ENCODE measurements around the gene ARSJ.
A peak's percentile ranks its signal among the peaks of the same experiment; 100 is the strongest.
"Not testable (repeated sequence)": the region's sequence is repeated elsewhere in the genome, so short reads cannot be mapped to it uniquely, and the experiment has no call there.

Gene ARSJ

DNA sequence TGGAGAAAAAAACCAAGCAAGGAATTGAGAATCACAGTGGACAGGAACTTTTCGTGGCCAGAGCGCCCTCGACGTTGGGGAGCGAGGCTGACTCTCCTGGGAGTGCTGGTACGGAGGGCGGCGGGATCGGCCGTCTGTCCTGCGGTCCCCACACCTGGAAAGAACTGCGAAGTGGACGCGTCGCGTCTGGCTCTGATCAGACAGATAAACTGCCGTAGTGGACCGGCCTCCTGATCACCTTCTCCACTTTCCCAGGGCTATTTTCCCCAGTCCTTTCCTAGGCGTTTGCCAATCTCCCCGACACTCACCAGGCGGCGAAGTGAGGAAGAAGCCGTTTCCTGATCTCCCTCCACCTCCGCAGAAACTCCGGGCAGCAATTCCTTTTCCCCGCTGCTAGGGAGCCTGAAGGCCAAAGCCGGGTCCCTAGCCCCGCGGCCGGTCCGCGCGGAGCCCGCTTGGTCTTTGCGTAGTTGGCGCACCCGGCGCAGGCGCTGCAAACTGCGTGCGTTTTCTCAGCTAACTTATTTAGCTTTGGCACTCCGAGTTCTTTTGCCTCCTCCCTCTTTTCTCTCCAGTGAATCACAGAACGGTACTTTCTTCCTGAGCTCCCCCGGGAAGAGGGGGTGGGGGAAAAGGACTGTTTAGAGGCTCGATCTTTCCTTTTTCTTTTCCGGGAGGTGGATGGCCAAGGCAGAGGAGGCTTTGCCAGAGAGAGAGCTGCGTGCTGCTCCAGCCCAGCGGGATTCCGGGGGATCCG, at the start of gene ARSJ:
Gene ARSJ, minus strand, starts transcription at position 500 of the 757 bp plus-strand sequence. CDS start 813 bp downstream, outside the sequence.
- peak; percentile 87 for DNase-seq

DNA sequence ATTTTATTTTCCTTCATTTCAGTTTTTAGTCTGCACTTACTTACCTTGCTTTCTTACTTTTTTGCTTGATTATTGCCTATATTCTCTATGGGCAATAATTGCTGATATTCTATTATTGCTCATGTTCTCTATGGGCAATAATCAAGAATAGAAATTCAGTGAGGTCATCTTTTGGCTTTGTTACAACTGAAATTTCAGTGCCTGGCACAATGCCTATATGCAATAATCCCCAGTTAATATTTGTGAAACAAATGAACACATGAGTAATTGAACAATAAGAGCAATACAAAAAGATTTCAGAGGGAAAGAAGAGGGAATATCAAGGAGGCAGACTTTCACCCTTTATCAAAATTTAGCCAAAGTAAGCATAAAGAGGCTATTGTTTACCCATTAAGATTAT, 48.6 kb upstream of the ARSJ start:
- peak; percentile 41 for DNase-seq

DNA sequence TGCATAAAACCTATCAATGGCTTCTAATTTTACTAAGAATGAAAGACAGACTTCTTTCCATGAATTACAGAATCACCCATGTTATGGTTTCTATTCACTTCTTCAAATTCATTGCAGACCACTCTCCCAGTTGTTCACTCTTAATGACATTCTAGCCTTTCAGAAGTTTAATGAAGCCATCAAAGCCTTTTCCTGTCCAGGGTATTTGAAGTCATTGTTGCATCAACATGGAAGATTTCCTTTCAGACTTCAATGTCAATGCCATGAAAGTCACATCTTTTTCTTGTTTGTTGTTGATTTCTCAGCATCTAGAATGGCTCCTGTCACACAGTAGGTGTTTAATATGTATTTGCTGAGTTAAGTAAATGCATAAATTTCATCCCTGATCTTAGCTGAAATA, 48.1 kb upstream of the ARSJ start:
- DNase-seq: no peak

DNA sequence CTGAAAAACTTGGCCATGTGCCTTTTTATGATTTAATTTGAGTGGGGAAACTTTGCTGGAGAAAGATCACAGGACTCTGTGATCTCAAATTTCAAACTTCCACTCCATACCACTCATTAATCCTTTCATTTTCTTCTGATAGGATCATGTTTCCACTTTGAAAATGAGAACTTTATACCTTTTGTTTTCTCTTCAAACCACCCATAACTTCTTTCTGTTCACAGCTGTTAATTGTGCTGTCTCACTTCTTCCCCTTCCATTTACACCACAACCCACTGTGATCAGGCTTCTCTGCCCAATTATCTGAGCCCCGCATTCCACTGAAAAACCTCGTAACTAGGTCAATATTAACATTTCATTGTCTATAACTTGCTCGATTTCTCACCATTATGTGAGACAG, 47.0 kb upstream of the ARSJ start:
- DNase-seq: no peak

DNA sequence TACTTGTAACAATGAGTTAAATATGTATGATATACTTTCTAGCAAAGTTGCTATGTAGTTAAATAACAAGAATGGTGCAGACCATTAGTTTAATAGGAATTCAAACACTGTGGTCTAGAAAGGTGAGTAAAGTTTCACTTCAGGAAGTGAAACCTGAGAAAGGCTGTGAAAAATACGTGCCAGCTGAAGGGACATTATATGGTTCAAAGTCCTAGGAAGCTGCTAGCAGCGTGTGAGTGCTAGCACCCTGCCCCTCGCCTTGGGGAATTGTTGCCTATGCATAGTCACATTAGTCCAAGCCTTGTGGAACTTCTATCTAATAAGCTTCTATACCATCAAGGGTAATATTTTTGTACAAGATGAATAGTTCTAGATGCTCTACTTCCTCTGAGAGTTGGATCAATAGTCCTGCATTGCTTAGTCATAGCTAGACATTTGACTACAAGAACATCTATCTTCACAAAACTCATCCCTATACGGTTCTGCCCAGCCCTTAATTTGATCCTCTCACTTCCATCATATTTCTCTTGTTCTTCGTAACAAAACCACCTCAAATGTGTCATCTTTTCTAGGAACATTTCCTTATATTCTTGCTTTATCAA, 45.8 kb upstream of the ARSJ start:
- no peak for DNase-seq

DNA sequence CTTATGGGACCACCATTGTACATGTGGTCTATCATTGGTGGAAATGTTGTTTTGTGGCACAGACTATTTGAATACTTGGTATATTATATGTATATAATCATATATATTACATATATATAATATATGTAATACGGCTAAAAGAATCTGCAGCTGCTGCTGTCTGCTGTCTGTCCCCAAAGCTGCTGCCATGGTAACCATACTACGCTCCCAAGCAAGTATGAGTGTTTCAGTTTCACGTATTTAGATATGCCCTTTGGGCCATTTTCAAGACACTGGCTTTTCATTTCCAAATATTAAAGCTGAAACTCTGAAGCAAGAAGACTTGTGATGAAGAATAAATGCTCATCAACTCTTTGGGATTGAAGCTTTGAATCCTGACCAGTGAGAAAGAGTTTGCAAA, 42.0 kb upstream of the ARSJ start:
- DNase-seq: no peak

DNA sequence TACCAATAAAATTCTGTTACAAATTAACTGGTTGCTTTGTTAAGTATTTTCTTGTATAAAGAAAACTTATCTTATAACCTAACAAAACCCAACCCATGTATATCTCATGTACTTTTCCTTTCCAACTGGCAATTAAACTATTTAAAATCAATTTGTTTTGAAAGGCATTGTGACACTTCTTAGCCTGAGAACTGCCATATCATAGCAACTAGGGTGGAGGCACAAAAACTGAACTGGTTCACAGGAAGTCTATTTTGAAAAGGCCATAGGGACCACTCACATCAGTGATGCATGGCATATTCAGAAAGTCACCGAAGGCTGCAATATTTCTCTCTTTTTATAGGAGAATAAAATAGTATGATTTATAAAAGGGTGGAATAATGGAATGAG, 40.5 kb upstream of the ARSJ start:
- no peak for DNase-seq

DNA sequence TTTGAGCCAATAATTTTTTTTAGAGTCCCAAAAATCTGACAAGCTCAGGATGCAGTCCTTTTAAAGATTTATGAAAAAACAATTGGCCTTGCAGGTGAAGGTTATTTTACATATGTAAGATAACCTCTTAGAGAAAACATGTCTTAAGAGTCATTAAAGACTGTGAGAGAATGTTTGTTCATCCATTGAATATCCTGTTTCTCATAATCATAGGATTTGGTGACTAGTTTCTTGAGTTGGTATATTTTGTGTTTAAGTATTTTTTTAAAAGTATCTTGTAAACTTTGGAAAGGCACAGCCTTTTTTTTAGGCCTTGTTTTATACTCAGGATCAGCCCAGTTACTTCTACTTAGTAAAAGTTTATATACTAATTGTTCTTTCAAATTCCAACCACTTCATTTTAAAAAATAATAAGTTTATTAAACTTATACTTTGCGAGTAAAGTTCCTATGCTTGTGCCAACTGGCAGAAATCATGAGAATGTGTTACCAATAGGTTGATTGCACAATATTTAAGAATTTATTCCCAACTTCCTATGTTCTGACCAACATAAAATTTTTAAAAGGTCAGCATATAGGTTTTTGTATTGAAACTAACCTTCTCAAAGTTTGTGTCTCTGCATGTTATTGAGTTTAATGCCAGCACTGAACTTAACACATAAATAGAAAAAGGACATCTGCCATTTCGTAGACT, 40.0 kb upstream of the ARSJ start:
- peak; percentile 41 for DNase-seq

DNA sequence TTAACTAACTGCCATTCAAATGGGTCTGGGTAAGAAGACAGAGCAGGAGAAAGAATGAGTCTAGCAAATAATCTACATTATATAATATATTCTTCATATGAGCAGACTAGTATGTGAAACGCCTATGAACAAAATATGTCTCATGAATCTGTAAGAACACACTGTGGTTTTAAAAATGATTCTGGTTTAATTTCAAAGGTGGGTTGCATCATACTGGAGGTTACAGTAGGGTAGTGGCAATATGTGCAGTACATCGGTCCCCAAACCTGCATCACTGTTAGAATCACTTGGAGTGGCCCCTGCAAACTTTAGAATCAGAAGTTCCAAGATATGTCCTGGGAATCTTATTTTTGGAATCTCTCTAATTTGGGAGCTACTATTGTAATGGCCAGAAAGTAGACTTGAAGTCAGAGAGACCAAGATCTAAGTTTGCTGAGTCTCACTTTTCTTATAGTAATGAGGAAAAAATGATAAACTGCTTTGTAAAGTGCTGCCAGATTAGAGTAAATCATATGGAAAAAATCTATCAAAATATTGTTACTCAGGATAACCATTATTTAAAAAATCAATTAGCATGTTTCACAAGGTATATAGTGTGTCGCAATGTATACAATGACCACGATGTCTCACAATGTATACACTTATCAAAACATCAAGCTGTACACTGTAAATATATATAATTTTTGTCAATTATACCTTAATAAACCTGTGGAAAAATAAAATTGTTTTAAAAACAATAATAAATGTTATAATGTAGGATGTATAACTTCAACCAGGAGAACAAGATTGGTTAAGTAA, 37.9 kb upstream of the ARSJ start:
- DNase-seq: no peak

DNA sequence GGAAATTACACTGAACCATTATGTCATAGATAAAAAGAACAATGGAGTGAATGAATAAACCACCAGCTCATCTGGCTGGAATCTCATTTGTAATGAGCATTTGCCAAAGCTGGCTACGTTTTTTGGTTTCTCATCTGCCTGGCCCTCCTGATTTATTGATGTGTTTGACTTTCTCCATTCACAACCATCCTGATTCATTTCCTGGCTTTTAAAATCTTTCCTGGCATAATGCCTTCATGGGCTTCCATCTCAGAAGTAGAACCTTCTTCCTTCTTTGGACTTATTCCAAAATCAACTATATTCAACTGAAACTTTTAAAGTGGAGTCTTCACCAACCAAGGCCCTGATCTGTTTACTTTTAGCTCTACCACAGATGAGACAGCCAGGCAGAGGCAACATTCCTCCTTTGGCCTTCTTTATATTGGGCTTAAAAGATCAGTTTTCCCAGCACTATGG, 36.0 kb upstream of the ARSJ start:
- DNase-seq: peak; percentile 99

DNA sequence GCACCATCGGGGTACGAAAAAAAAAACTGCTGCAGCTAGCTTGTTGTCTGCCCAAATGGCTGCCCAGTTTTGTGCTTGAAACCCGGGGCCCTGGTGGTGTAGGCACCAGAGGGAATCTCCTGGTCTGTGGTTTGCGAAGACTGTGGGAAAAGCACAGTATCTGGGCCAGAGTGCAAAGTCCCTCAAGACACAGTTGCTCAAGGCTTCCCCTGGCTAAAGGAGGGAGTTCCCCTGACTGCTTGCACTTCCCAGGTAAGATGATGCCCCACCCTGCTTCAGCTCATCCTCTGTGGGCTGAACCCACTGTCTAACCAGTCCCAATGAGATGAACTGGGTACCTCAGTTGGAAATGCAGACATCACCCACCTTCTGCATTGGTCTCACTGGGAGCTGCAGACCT, 33.8 kb upstream of the ARSJ start:
- not testable (repeated sequence) for DNase-seq

DNA sequence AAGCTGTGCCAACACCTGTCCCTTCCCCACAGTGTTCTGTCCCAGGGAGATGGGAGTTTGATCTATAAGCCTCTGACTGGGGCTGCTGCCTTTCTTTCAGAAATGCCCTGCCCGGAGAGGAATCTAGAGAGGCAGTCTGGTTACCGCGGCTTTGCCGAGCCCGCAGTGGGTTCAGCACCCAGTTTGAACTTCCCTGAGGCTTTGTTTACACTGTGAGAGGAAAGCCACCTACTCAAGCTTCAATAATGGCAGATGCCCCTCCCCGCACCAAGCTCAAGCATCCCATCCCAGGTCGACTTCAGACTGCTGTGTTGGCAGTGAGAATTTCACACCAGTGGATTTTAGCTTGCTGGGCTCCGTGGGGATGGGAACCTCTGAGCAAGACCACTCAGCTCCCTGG, 33.3 kb upstream of the ARSJ start:
- DNase-seq: no peak

DNA sequence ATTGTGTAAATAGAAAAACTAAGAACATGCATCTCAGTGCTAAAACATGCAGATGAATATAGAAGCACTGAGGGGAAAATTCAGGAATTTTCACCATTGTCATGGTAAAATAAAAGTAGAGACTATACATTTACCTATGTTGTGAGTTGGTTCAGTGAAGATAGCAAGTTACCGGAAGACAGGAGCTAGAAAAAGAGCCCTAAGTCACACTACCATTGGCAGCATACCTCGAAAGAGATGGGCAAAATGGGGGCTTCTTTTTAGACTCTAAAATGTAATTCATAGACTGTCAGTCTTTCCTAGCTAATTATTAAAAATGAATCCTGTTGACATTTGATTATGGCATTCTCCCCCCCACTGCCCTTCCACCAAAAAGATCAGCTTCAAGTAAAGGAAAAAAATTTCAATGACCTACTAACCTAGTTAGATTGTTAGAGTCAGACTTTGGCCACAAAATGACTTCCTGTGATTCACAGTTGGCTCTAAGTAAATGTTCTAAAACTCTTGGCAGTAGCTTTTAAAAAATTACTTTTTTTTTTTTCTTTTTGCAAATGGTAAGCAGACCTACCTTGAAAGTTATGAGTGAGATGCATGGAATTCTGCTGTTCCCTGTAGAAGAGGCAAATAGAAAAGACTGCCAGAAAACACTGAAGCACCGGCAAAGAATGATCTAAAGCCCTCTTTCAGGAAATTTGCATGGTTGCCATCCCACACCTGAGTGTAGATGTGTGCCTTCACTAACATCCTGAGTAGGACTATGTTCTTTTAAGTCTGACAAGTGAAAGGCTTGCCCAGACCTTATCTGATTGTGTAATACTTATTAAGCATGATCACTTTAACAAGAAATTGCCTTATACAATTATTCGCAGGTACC, 26.4 kb upstream of the ARSJ start:
- peak; percentile 62 for DNase-seq

DNA sequence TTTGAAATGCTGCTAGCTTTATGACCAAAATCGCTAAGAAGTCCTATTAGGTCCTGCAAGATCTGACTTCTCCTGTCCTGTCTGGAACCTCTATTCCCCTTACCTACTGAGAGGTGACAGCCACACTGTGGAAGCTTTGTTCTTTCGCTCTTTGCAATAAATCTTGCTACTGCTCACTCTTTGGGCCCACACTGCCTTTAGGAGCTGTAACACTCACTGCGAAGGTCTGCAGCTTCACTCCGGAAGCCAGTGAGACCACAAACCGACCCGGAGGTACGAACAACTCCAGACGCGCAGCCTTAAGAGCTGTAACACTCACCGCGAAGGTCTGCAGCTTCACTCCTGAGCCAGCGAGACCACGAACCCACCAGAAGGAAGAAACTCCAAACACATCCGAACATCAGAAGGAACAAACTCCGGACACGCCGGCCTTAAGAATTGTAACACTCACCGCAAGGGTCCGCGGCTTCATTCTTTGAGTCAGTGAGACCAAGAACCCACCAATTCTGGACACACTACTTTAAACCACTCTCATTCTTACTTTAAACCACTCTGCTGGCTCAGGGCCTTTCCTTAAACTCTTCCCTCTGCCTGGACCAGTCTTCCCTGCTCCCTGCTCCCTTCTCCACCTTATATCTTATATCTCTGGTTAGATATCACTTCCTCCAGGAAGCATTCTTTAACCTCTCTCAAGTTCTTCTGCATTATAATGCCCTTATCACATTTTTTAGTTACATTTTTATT, 25.2 kb upstream of the ARSJ start:
- DNase-seq: not testable (repeated sequence)

DNA sequence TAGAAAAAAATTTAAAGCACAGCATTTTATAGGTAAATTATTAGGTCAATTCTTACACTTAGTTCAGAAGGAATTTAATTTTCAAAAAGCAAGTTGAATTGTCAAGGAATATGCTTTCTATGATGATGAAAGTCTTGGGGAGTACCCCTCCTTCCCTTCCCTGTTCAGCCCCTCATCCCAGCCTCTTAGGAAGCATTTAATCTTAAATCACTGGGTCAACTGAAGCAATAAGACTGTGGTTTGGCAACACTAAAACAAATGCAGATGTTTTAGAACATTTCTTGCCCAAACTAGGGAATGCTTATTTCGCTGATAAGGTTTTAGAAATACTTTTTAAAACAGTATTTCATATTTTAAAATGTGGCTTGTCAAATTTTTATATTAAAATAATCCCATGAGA, 19.1 kb upstream of the ARSJ start:
- no peak for DNase-seq

DNA sequence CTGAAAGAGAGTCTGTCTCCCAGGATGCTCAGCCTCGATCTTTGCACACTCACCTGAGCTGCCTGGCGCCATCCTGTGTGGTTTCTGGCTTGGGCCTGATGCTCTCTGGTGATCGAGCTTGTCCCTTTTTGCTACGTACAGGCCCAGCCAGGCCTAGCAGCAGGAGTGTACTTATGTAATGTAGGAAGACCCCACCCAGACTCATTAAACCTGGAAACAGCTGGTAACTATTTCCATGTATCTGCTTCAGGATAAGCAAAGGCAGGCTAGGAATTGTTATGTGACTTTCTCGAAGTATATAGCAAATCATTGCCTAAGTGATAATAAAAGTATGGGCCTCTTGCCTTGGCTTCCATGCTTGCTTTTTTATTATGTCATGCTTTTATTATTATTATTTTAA, 18.6 kb upstream of the ARSJ start:
- DNase-seq: no peak

DNA sequence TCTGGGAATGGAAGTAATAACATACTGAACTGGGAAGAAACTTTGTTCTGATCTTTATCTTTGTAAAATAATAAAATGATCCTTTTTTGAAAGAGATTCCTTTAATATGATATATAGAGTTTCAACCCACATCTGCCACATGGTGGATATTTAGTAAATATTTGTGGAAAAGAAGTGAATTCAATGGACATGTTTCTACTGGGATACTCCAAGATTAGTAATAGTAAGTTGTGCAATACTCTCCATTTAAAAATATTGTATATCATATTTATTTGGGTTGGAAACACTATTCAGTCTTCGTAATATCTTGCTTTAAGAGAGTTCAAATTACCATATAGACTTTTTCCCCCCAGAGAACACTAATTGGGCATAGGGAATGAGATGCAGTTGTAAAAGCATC, 17.8 kb upstream of the ARSJ start:
- DNase-seq: no peak

DNA sequence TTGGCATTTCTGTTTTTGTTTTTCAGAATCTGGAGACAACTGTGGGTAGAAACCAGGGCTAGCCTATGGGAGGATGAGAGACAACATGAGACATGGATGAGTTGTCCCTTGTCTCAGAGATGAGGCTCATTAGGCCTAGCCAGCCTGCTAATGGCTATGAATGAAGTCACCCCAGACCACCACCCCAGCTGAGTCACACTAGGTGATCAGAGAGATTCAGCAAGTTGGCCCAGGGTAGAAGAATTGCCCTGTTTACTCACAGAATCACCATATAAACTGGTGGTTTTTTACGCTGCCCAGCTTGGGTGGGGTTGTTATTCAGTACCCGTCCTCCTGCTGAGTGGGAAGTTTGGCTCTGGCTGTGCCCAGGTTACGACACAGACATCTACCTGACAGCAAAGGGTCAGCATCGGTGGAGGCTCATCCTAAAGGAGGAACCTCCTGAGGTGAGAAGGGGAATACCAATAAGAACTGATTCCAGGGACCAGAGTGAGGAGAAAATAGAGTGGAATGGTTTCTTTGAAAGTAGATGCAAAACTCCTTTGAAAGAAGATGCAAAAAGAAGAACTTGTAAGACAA, 17.2 kb upstream of the ARSJ start:
- DNase-seq: peak; percentile 47

DNA sequence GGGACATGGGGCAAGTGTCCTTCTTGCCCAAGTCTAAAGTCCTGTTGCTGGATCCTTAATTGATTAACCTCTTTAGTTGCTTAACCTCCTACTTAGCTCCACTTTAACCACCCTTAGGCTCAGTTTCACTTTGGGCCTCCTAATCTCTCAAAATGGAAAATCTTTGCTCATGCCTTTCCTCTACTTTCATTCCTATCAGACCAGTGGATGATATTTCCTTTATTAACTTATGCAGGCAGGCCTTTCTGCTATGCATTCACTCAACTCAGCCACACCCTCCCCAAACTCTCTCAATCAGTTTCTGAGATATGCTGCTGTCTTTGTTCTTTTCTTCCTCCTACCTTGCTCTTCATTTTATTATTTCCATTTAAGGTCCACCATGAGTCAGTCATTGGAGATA, 14.4 kb upstream of the ARSJ start:
- DNase-seq: no peak

DNA sequence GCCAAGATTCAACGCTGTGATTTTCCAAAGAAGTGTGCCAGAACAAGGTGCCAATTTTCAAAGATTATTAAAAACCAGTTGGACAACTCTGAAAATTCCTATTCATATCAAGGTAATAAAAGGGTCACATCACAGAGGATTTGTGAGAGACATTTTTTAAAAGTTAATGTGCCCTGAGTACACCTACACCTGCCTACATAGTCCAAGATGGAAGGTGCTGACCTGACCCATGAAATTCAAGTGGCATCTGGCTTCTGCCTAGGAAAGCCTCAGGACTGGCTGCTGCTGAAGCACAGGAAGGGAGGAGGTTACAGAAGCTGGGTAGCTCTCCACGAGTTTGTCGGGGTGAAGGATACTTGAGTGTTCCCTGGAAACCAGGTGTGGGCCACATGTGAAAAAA, 11.4 kb upstream of the ARSJ start:
- DNase-seq: no peak

DNA sequence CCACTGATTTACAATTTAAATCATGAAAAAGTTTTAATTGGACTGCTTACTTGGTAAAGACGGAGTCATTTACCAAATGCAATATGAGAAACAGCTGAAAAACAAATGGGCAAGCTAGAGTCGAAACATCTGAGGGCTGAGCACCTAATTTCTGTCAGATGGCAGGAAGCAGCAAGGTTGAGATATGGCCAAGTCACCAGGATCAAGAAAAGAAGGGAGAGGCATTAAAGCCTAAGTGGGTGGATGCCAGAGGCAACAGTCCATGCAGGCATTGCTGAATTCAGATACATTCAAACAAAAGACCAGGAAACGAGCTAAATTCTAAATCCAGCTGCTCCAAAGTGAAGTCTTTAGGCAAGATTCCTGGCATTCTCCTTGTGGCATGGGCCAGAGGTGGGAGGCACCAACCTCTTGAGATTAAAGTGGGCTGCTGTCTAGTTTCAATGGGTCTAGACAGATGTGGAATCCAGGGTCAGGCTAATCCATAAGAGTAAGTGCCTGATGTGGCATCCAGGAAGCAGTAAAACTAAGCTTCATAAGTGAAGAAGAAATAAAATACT, 8.0 kb upstream of the ARSJ start:
- no peak for DNase-seq

Data from EL (cell line).